HG02588 (cell line): ENCODE measurements around the gene NTN3.
A peak's percentile ranks its signal among the peaks of the same experiment; 100 is the strongest.
"Not testable (repeated sequence)": the region's sequence is repeated elsewhere in the genome, so short reads cannot be mapped to it uniquely, and the experiment has no call there.

Experiments used
- ATAC-seq: cut with Tn5 transposase; IDR thresholded peaks from one replicate; pipeline ENCODE4 v1.9.1; 2021; ENCODE audit warnings: mild to moderate bottlenecking, moderate library complexity; ENCODE audit not compliant: unreplicated experiment

The NTN3 gene

DNA sequence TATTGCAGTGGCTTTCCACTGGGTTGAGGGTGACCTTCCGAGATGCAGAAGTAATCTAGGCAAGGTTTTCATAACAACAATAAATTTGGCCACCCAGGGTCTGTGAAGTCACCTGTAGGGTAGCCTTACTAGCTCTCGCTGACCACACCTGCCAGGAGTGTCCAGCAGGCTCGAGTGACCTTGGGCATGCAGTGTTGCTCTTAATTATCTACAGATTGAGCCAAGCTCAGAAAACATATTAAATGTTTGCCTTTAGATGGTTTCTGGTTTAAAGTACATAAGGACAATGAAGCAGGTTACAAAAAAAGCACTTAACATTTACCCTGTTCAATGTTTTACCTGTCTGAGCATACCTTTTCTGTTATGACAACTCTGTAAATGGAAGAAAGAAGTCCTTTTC is 5.6 kb downstream of the NTN3 start:
- ATAC-seq, result no peak

DNA sequence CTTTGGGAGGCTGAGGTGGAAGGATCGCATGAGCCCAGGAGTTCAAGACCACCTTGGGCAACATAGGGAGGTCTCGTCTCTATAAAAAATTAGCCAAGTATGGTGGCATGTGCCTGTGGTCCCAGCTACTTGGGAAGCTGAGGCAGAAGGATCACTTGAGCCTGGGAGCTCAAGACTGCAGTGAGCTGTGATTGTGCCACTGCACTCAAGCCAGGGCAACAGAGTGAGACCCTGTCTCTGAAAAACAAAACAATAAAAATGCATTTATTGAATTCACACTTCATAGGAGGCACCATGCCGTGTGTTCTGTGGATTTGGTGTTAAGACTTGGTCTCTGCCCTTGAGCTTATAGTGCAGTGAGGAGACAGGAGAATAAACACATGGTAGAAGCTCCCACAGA is 6.2 kb downstream of the NTN3 start:
- no peak for ATAC-seq

DNA sequence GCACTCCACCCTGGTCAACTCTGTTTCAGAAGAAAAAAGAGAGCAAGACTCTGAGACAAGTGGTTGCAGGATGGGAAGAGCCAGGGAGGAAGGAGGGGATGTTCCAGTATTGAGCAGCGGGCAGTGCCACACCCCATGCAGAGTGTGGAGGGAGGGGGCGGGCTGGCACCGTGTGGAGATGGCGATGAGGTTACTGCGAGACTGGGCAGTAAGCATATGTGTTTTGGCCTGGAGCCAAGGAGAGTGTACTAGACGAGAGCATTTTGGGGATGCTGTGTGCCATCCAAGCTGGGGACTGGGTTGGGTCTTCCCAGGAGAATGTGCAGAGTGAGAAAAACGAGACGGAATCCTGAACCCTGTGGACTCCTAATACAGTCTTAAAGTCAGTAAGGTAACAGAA is 7.2 kb downstream of the NTN3 start:
- no peak for ATAC-seq

DNA sequence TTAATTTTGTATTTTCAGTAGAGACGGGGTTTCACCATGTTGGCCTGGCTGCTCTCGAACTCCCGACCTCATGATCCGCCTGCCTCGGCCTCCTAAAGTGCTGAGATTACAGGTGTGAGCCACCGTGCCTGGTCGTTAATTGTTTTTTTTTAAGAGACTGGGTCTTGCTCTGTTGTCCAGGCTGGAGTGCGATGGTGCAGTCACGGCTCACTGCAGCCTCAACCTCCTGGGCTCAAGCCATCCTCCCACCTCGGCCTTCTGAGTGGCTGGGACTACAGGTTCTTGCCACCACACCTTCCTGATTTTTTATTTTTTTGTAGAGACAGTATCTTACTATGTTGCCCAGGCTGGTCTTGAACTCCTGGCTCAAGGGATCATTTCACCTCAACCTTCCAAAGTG is 8.9 kb downstream of the NTN3 start:
- ATAC-seq, result not testable (repeated sequence)

DNA sequence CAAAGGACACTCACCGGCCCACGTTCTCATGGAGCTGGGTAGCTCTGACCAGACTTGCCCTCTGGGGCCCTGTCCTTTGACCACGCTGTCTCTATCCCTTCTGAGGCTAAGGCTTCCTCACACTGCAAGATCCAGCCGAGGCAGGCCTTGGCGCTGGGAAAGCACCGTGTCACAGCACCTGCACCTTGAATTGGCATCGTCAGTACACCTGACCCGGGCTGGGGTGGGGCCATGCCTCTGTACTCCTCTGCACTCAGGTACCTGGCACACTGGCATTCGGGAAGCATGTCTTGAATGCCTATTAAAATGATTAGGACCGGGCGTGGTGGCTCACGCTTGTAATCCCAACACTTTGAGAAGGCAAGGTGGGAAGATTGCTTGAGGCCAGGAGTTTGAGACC is 9.9 kb downstream of the NTN3 start:
- no peak for ATAC-seq

DNA sequence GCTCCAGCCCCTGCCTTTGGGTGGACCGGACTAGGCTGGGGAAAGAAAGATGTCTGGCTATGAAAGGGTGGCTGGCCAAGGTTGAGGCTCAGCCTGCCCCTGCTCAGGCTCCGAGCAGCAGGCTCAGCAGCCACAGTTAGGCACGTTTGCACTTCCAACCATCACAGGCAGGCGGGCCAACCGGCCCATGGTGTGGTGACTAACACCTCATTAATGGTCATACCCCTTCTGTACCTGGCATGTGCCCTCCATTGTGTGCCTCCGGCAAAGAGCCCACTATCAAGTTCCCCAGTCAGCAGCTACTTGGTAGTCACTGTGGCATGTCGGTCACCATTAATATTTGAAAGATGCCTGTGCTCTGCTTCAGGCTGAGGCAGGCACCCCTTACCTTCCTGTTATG is 10.6 kb downstream of the NTN3 start:
- ATAC-seq, result no peak

DNA sequence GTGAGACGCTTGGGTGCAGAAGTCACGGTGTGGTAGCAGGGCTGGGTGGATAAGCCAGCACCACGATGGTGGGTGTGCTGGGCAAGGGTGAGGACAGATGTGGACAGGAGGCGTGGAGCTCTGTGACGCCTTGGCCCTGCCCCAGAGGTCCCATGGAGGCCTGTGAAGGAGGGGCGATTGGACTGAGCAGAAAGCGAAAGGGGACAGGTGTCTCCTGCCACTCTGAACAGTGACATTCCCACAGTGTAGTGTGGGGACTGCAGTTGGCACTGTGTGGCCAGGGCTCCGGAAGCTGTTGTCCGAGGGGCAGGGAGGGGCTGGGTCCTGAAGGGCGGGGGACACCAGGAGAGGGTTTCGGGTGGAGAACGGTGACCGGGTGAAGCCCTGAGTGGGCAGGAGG is 11.2 kb downstream of the NTN3 start:
- no peak for ATAC-seq

DNA sequence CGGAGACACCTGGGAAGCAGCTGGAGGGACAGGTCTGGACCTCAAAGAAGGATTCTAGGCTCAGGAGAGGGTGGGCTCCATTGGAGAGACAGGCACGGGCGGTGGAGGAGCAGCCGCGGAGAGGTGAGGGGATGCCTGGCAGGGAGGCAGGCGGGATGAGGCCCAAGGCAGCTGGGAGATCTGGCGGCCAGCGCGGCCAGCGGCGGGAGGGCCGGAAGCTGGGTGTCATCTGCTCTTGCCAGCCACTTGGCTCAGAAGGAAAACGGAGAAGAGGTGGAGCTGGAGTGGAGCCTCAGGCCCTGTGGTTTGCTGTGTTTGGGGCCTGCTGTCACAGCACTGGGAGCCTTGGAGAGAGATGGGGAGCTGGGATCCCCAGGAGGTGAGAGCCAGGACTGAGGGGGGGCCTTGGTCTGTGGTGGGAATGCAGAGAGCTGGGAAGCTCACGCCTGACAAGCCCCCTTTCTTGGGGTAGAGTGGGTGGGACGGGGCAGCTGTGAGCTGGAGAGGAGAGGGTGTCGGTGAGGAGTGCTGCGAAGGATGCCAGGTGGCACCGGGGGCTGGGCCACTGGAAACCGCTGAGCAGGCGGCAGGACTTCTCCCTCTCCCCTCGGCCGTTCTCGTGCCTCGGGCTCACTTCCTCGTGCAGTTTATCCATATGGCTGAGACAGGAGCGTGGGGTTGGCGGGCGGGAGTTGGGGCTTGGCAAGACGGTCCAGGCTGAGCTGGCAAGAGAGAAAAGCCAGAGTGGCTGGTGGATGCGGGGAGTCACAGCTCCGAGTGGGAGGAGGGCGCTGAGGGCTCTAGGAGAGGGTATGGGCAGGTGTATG is 11.8 kb downstream of the NTN3 start:
- ATAC-seq, result no peak

DNA sequence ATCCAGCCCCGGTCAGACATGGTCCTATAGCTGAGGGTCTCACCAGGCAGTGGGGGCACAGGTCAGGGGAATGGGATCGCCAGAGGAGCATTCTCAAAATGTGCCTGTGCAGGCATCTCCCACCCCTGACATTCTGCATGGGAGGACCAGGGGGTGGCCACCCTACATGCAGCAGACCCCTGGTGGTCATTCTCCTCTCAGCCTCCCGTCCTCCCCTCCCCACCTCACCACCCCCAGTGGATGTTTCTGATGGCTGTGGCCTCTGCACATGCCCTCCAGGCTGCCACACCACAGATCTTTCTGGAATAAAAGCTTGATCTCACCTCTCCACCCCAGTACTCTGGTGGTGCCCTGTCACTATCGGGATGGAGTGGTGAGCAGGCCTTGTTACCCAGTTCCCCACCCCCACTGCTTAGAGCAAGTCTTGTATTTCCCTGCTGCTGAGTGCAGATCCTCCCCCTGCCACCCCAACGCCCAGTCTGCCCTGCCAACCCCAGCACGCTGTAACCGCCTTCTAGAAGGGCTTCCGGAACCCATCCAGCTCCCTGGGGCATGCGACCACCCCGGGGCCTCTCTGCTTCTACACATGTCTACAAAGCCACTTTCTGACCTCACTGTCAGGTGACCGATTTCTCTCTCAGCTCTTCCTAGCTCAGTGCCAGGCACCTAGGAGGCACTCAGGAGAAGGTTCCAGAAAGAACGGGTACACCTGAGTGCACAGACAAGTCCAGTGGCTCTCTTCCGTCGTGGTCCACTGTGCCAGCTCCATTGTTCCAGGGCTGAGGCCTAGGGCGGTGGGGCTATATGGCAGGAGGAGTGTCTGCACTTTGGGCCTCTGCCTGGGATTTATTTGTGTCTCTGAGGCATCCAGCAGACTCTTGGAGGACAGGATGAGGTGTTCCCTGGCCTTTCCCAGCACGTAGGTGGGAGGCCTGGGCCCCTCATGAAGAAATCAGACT is 13.1 kb downstream of the NTN3 start:
- no peak for ATAC-seq

DNA sequence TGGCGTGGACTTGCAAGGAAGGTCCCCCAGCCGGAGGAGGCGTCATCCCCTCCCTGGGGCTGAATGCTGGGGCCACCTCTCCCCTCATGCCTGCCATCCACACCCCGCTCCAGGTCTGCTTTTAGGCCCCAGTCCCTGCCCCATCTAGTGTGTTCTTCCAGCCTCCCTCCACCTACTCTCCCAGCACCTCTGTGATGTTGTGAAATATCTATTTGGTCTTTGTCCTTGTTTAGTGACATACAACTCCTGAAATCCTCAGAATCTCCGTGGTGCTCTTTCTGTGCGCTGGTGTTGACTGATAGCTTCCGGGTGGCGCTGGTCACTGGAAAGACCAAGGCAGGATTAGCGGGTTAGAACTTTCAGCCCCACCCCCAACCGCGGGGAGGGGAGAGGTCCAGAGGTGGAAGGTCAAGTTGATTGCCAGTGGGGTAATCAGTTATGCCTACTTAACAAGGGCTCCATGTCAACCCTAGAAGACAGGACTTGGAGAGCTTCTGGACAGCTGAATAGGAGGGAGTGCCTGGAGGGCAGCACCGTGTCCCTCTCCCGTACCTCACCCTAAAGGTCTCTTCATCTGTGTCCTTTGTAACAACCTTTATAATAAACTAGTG is 13.9 kb downstream of the NTN3 start:
- no peak for ATAC-seq

DNA sequence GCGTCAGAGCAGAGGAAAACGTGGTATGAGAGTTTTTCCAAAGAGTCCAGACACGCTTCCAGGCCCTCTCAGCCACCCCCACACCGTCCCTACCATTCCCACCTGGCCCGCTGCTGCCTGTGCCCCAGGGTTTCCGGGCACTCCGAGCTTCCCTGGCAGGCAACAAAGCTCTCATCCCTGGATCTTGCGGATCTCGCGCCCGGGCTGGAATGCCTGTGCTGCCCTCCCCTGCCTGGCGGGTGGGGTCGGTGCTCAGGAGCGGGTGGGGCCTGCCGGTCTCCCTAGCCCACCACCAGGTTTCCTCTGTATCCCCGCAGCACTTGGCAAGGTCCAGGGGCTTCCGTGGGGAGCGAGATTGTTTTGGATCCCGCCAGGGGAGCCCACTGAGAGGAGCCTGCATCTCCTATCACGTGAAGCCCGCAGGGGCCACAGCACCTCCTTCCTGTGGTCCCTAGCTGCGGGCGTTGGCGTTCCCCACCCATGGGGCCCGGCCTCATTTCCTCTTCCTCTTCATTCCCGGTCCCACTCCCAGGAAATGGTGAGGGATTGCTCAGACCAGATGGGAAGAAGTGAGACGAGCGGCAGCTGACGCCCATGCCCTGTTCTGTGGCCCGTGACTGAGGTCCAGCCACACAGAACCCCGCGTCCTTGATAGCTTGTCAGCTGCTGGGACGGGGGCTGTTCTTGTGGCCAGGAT is 14.9 kb downstream of the NTN3 start:
- no peak for ATAC-seq

DNA sequence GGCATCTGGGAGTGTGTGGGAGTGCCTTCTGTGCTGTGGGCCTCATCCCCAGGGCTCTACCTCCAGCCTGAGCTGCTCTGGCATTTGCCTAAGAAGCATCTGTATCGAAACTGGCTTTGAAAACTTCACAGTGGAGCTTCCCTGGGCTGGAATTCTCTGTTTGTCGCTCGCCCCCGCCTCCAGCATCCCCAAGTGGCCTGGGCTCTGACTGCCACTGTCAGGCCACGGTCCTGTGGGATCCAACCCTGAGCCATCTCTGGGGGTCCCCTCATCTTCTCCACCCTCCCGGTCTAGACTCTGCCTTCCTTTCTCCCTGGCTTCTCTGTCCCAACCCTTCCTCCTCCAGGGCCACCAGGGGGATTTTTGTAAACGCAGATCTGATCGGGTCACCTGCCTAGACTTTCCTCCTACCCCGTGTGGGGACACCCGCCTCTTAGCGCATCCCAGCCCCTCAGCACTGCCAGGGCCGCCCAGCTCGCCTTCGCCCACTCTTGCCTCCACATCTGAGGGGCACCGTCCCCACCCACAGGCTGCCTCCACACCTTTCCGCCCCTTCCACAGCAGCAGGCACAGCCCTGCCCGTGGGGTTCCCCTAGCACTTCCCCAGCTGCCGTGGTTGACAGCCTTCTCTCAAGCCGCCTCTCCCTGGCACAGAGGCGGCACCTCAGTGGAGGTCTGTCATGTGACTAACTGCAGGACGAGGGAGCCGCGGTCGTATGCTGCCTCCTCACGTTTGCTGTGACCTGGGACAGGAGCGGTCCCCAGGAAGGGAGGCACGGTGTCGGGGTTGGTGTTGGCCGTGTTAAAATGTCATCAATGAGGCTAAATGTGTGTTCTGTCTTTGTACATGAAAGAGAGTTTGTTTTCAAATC is 15.8 kb downstream of the NTN3 start:
- peak; percentile 64 for ATAC-seq

DNA sequence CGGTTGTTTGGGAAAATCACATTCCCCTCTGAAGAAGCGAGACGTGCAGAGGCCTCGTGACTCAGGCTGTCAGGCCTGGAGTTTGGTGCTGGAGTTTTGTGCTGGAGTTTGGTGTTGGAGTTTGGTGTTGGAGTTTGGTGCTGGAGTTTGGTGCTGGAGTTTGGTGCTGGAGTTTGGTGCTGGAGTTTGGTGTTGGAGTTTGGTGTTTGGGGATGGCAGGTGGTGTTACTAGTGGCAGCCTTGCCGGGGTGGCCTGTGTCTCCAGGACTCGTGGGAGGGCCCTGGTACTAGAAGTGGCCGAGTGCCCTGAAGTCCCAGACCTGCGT is 16.4 kb downstream of the NTN3 start:
- ATAC-seq, result no peak

DNA sequence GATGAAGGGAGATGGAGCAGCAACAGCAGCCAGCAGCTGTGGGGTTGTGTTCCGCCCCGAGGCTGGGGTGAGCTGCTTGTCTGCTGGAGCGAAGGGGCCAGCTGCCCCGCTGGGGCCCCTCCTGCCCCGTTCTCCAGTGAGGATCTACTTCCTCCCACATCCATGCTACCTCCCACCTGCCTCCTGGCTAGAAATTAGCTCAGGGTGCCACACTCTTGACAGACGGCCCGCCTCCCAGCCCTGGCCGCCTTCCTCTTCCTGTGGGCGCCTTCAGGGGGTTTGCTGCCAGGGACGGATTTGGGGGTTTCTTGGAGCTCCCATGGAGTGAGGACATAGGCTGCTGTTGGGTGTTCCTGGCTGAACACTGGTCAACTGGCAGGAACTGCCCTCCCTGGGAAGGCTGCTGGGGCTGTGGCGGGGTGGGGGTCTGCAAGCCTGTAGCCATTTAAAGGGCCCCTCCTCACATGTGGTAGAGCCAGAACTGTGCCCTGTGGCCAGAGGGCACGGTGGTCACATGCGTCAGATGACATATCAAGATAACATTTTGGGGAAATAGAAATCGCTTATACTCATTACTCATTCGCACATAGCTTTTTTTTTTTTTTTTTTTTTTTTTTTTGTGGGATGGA is 16.9 kb downstream of the NTN3 start:
- ATAC-seq, result no peak

DNA sequence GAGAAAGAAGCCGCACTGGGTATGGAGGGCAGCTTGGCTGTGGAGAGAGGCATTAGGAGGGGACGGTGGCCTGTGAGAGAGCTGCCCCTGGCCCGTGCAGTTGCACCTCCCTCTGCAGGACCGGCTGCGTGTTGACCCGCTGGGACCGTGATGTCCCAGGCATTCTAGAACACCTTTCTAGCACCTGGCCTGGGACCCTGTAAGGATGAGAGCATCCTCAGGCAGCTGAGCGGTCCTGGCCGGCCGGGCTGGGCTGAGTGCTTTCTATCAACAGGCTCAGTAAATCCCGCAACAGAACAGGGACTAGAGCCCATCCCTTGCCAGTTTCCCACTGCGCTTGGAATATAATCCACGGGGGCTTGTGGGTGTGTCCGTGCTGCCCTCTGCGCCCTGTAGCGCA is 18.5 kb downstream of the NTN3 start:
- no peak for ATAC-seq

DNA sequence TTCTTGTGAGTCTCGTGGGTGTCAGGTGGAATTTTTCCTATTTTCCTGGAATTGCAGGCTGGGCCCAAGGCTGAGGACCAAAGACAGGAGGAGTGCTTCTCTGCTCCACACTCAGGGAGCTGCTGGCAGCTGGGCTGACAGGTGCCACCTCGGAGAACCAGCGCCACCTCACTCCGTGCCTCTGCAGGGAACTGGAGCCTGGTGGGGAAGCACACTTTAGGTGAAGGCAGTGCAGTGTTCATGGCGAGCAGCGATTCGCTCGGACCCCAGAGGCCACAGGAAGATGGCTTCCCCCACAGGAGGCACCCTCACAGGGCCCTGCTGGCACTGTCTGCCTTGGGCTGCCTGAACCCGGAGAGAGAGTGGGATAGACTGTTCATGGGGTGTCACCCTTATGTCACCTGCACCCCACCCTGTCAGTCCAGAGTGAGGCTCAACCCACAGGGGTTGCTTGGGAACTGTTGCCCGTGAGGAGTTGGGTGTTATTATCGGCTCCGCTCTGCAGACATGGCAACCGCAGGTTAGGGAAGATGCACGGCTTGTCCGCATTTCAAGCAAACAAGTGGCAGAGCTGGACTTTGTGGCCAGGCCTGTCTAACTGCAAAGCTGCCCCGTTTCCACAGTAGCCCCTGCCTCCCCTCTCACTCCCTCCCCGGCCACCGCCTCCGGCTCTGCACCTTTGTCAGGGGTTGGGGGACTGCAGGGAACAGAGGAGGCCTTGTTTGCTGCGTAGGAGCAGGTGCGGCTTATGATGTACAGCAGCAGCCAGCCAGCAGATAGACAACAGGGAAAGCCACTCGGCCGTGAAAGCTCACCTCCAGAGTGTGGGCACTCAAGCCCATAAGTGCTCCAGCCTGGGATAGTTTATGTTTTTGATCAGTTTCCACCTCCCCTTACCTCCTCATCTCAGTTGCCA is 19.4 kb downstream of the NTN3 start:
- ATAC-seq, result no peak

DNA sequence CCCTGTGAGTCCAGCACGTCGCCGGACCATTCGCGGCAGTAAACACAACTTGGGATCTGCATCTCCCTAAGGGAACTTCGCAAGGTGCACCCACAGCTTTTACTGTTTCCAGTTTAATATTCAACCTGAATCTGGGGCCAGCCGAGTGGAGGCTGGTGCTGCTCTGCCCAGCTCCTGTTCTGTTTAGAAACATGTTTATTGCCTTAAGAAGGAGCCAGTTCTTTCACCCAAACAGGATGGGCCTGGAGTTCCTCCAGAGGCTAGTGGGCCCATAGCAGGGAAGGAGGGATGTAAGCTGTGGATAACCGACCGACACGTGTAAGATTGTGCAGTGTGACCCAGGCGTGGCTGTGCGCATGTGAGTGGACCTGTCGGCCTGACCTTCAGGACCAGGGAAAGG is 21.2 kb downstream of the NTN3 start:
- no peak for ATAC-seq

DNA sequence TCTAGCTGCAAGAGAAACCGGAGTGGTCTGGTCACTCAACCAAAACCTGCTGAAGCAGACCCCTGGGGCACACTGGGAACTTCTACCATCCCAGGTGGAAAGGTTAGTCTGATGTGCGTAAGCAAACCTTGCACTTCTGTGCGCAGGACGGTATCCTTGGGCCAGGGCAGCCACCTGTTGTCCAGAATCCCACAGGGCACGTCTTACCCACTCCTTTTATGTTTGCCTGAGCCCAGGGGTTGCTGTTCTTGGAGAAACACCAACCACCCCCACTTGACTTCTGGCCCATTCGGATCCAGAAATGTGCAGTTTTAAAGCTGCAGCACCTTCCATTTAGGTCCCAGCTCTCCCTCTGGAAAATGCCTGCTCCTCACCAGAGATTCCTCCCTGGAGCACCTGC is 22.5 kb downstream of the NTN3 start:
- ATAC-seq, result no peak

DNA sequence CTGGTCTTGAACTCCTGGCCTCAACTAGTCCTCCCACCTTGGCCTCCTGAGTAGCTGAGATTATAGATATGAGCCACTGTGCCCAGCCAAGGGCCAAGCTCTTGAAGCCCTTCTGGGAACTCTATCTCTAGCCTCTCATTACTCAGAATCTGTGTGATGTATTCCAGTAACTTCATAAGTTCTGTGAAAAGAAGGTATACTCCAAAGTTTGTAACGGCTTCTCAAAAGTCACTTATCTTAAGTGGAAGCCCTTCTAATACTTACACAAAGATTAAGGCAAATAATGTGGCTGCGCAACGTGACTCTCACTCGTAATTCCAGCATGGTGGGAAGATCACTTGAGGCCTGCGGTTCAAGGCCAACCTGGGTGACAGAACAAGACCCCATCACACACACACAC is 23.5 kb downstream of the NTN3 start:
- no peak for ATAC-seq
